WTC11 (cell line): ENCODE data around the gene TEDC2. TPM values are rescaled to one million over a fixed set of nuclear protein-coding genes. Genes with fewer than 3 reads are reported as not detected.

Experiments used
- ATAC-seq: fragments of 200-7000 bp; cut with Tn5 transposase; 2 replicates; pipeline ENCODE4 v1.10.0; 2021; ENCODE audit warnings: mild to moderate bottlenecking, moderate library complexity
- CTCF ChIA-PET: fragments of 300-600 bp; sonication (Branson Sonifier 250); formaldehyde crosslinking; loops from one replicate; lab custom pipeline; 2021; ENCODE audit warnings: antibody characterized with exemption; lab: Charles Lee
- POLR2A ChIA-PET: fragments of 350-600 bp; sonication (Branson Sonifier 250); formaldehyde crosslinking; loops from one replicate; lab custom pipeline; 2021; ENCODE audit warnings: antibody characterized with exemption; lab: Charles Lee
- DNase-seq: peaks from one replicate; pipeline ENCODE4 v3.0.0; 2021; ENCODE audit warnings: low spot score
- H3K27ac Mint-ChIP-seq: 2 replicates; pipeline ENCODE4 v1.8.0; 2021; ENCODE audit warnings: mixed read lengths
- H3K27me3 Mint-ChIP-seq: 2 replicates; pipeline ENCODE4 v1.8.0; 2021; ENCODE audit warnings: low read depth, mild to moderate bottlenecking, moderate library complexity, mixed read lengths
- H3K36me3 Mint-ChIP-seq: 2 replicates; pipeline ENCODE4 v1.8.0; 2021; ENCODE audit warnings: mixed read lengths
- H3K4me1 Mint-ChIP-seq: 2 replicates; pipeline ENCODE4 v1.8.0; 2022; ENCODE audit warnings: mixed read lengths
- H3K4me3 Mint-ChIP-seq: 2 replicates; pipeline ENCODE4 v1.8.0; 2021; ENCODE audit warnings: mild to moderate bottlenecking, moderate library complexity, mixed read lengths
- H3K9me3 Mint-ChIP-seq: 2 replicates; pipeline ENCODE4 v1.8.0; 2021; ENCODE audit warnings: mixed read lengths
- CREM ChIP-seq: sonication (generic); formaldehyde crosslinking; IDR thresholded peaks from 2 replicates; pipeline ENCODE4 v1.8.1; 2022; ENCODE audit warnings: mild to moderate bottlenecking, missing genetic modification reagents, moderate library complexity
- E2F4 ChIP-seq: sonication (generic); formaldehyde crosslinking; IDR thresholded peaks from 2 replicates; pipeline ENCODE4 v1.8.1; 2022; ENCODE audit warnings: low read depth, mild to moderate bottlenecking, moderate library complexity, missing genetic modification reagents, borderline replicate concordance
- FOXP1 ChIP-seq: sonication (generic); formaldehyde crosslinking; IDR thresholded peaks from 2 replicates; pipeline ENCODE4 v1.8.0; 2022; ENCODE audit warnings: missing genetic modification reagents, mild to moderate bottlenecking, moderate library complexity, borderline replicate concordance
- GABPB1 ChIP-seq: sonication (generic); formaldehyde crosslinking; IDR thresholded peaks from 2 replicates; pipeline ENCODE4 v1.8.1; 2023; ENCODE audit warnings: mild to moderate bottlenecking, missing genetic modification reagents
- KAT7 ChIP-seq: sonication (generic); formaldehyde crosslinking; IDR thresholded peaks from 2 replicates; pipeline ENCODE4 v1.8.1; 2023; ENCODE audit warnings: missing genetic modification reagents, mild to moderate bottlenecking, borderline replicate concordance
- MXD4 ChIP-seq: fragments of 250-450 bp; sonication (Bioruptor Pico); IDR thresholded peaks from 2 replicates; pipeline ENCODE4 v1.8.0; 2021; ENCODE audit warnings: mild to moderate bottlenecking, moderate library complexity, borderline replicate concordance
- MYBL2 ChIP-seq: sonication (generic); formaldehyde crosslinking; IDR thresholded peaks from 2 replicates; pipeline ENCODE4 v1.8.1; 2023; ENCODE audit warnings: mild to moderate bottlenecking, moderate library complexity, missing genetic modification reagents
- NR1H2 ChIP-seq: sonication (generic); formaldehyde crosslinking; IDR thresholded peaks from 2 replicates; pipeline ENCODE4 v1.9.0; 2021; ENCODE audit warnings: mild to moderate bottlenecking, moderate library complexity, missing genetic modification reagents
- NR2C2 ChIP-seq: sonication (generic); formaldehyde crosslinking; IDR thresholded peaks from 2 replicates; pipeline ENCODE4 v1.8.0; 2022; ENCODE audit warnings: mild to moderate bottlenecking, missing genetic modification reagents
- OVOL2 ChIP-seq: fragments of 250-450 bp; sonication (Bioruptor Pico); IDR thresholded peaks from 2 replicates; pipeline ENCODE4 v1.9.0; 2021; ENCODE audit warnings: mild to moderate bottlenecking, borderline replicate concordance
- RELA ChIP-seq: sonication (generic); formaldehyde crosslinking; IDR thresholded peaks from 2 replicates; pipeline ENCODE4 v1.8.1; 2022; ENCODE audit warnings: missing genetic modification reagents, mild to moderate bottlenecking, borderline replicate concordance
- SMAD4 ChIP-seq: sonication (generic); formaldehyde crosslinking; IDR thresholded peaks from 2 replicates; pipeline ENCODE4 v1.8.0; 2022; ENCODE audit warnings: mild to moderate bottlenecking, missing genetic modification reagents
- SP1 ChIP-seq: sonication (generic); formaldehyde crosslinking; conservative IDR thresholded peaks from 2 replicates; pipeline ENCODE4 v1.8.1; 2022; ENCODE audit warnings: missing genetic modification reagents
- TP53 ChIP-seq: sonication (generic); formaldehyde crosslinking; IDR thresholded peaks from 2 replicates; pipeline ENCODE4 v1.8.1; 2023; ENCODE audit warnings: mild to moderate bottlenecking, missing genetic modification reagents
- ZNF263 ChIP-seq: sonication (generic); formaldehyde crosslinking; IDR thresholded peaks from 2 replicates; pipeline ENCODE4 v1.8.1; 2022; ENCODE audit warnings: low read depth, mild to moderate bottlenecking, moderate library complexity, missing genetic modification reagents
- ZNF281 ChIP-seq: sonication (generic); formaldehyde crosslinking; IDR thresholded peaks from 2 replicates; pipeline ENCODE4 v1.8.0; 2023; ENCODE audit warnings: mild to moderate bottlenecking, missing genetic modification reagents
- ZNF317 ChIP-seq: sonication (generic); formaldehyde crosslinking; IDR thresholded peaks from 2 replicates; pipeline ENCODE4 v1.8.1; 2023; ENCODE audit warnings: low read depth, mild to moderate bottlenecking, moderate library complexity, missing genetic modification reagents, borderline replicate concordance
- total RNA-seq: library from RNA; stranded (reverse); gene quantifications from 3 replicates; pipeline ENCODE4 v1.2.3, GENCODE V29; 2021
- TF ChIP-seq, protein P1 (sequence below): sonication (generic); formaldehyde crosslinking; IDR thresholded peaks from 2 replicates; pipeline ENCODE4 v1.8.0; 2022; ENCODE audit warnings: mild to moderate bottlenecking, missing genetic modification reagents
- TF ChIP-seq, protein P2 (sequence below): sonication (generic); formaldehyde crosslinking; IDR thresholded peaks from 2 replicates; pipeline ENCODE4 v1.8.0; 2022; ENCODE audit warnings: mild to moderate bottlenecking, missing genetic modification reagents
- TF ChIP-seq, protein P3 (sequence below): sonication (generic); formaldehyde crosslinking; IDR thresholded peaks from 2 replicates; pipeline ENCODE4 v1.8.1; 2023; ENCODE audit warnings: mild to moderate bottlenecking, missing genetic modification reagents, moderate library complexity

The TEDC2 gene
- total RNA-seq, 1 experiment from 2014 or later = 61.6 TPM

DNA sequence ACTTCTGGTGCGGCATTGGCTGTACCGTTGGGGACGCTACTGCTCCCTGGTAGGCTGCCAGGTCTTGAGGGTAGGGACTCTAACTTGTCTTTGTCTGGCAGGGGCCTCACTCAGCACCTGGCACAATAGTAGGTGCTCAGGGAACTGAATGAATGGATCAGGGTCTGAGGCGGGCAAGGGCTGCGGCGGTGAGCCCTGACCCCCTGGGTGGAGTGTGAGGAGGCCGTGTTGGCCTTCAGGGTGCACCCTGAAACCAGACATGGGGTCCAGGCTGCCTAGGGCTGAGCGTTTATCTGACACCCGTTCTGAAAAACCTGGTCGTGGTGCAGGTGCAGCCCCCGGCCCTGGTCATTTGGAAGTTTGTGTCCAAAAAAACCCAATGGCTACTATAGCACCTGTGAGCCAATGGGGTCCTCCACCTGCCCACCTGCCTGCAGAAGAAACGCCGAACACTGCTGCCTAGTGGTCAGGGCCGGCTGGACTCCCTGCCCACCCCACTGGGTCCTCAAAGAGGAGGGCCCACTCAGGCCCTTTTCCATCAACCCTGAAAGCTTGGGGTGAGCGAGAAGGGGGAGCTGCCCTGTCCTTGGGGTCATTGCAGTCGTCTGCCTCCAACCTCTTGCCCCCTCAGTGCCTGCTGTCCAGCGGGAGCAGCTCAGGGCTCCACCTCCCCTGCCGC lies 49.0 kb downstream of the TEDC2 start:
- no peak overlapping the region for H3K27ac Mint-ChIP-seq
- H3K27me3 Mint-ChIP-seq = peaks cover 4% of the 10 kb centered on the region
- ATAC-seq (no peak), DNase-seq (no peak)
- H3K9me3 Mint-ChIP-seq = no peaks in the 10 kb centered on the region
- H3K4me1 Mint-ChIP-seq = peaks cover 28% of the 10 kb centered on the region
- no peak overlapping the region for H3K4me3 Mint-ChIP-seq
- TF ChIP-seq, protein P1, sequence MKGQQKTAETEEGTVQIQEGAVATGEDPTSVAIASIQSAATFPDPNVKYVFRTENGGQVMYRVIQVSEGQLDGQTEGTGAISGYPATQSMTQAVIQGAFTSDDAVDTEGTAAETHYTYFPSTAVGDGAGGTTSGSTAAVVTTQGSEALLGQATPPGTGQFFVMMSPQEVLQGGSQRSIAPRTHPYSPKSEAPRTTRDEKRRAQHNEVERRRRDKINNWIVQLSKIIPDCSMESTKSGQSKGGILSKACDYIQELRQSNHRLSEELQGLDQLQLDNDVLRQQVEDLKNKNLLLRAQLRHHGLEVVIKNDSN = no peak
- TF ChIP-seq CREM (CRISPR knock-in tag) = no peak
- TF ChIP-seq FOXP1 (CRISPR knock-in tag) = no peak
- no peak for TF ChIP-seq E2F4 (CRISPR knock-in tag)
- TF ChIP-seq KAT7 (CRISPR knock-in tag) = no peak
- no peak for TF ChIP-seq OVOL2 (CRISPR knock-in tag)
- TF ChIP-seq, protein P2, sequence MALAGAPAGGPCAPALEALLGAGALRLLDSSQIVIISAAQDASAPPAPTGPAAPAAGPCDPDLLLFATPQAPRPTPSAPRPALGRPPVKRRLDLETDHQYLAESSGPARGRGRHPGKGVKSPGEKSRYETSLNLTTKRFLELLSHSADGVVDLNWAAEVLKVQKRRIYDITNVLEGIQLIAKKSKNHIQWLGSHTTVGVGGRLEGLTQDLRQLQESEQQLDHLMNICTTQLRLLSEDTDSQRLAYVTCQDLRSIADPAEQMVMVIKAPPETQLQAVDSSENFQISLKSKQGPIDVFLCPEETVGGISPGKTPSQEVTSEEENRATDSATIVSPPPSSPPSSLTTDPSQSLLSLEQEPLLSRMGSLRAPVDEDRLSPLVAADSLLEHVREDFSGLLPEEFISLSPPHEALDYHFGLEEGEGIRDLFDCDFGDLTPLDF (CRISPR knock-in tag) = no peak
- no peak for TF ChIP-seq SP1
- TF ChIP-seq MXD4 (CRISPR knock-in tag) = no peak
- no peaks in the 10 kb centered on the region for H3K36me3 Mint-ChIP-seq
- CTCF ChIA-PET = interaction anchor here (0.8 to 1.5 kb wide), 3 partner anchors 8 to 257 kb away, joined by 3 to 8 read pairs (median 3); partner anchors contain the start of genes CEMP1 and ECI1
- POLR2A ChIA-PET = no interaction called here

DNA sequence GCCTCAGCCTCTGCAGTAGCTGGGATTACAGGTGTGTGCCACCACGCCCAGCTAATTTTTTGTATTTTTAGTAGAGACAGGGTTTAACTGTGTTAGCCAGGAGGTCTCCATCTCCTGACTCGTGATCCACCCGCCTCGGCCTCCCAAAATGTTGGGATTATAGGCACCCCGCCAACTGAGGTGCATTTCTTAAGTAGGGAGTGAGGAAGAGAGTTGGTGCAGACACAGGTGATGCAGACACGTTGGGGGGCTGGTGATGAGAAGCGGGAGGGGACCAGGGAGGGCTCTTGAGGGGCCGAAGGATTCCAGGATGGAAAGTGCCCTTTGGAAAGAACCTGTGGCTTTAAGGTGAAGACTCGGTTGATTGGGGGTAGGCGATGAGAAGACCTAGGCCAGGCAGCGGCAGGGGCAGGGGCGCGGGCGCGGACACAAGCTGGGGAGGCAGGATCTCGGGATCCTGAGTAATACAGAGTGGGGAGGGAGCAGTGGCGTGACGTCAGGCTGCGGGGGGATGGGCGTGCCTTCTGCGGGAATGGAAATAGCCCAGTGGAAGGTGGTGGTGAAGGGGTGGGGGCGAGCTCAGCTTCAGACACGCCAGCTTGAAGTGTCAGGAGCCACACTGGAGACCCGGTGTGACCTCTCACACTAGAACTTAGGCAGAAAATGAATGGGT lies 51.4 kb downstream of the TEDC2 start:
- no peaks in the 10 kb centered on the region for H3K36me3 Mint-ChIP-seq
- CTCF ChIA-PET = interaction anchor here (1.0 to 3.0 kb wide), 3 partner anchors 9 to 18 kb away, joined by 3 to 30 read pairs (median 4); partner anchors contain the start of gene AMDHD2
- no peak overlapping the region for H3K27ac Mint-ChIP-seq
- peak overlapping the region; percentile 15; the same call in 1 of the 2 replicates for H3K4me3 Mint-ChIP-seq
- peaks cover 4% of the 10 kb centered on the region for H3K27me3 Mint-ChIP-seq
- no peaks in the 10 kb centered on the region for H3K9me3 Mint-ChIP-seq
- peak; percentile 60 for DNase-seq
- no peak for ATAC-seq
- H3K4me1 Mint-ChIP-seq = peaks cover 41% of the 10 kb centered on the region
- POLR2A ChIA-PET = interaction anchor here (0.7 kb wide), 1 partner anchor 1046 kb away, joined by 5 read pairs; no protein-coding TSS in a partner anchor
- TF ChIP-seq NR2C2 (CRISPR knock-in tag) = no peak
- peak; percentile 26; the same call in 1 of the 2 replicates for TF ChIP-seq CREM (CRISPR knock-in tag)

- peak overlapping the region; percentile 82 for H3K4me3 Mint-ChIP-seq
- peaks cover 46% of the 10 kb centered on the region for H3K4me1 Mint-ChIP-seq
- DNase-seq = no peak
- H3K36me3 Mint-ChIP-seq = no peaks in the 10 kb centered on the region
- CTCF ChIA-PET = interaction anchor here (0.6 to 3.0 kb wide), 7 partner anchors 8 to 45 kb away, joined by 3 to 30 read pairs (median 4); partner anchors contain the start of genes AMDHD2, NTN3 and PDPK1
- ATAC-seq = no peak
- peaks cover 4% of the 10 kb centered on the region for H3K27me3 Mint-ChIP-seq
- POLR2A ChIA-PET = interaction anchor here (0.9 kb wide), 1 partner anchor 19 kb away, joined by 3 read pairs; the partner anchor contains the start of gene CEMP1
- no peaks in the 10 kb centered on the region for H3K9me3 Mint-ChIP-seq
- peak overlapping the region; percentile 94 for H3K27ac Mint-ChIP-seq
- TF ChIP-seq TP53 (CRISPR knock-in tag) (no peak), KAT7 (CRISPR knock-in tag) (no peak), ZNF281 (CRISPR knock-in tag) (no peak), E2F4 (CRISPR knock-in tag) (no peak), ZNF317 (CRISPR knock-in tag) (no peak), MYBL2 (CRISPR knock-in tag) (no peak), GABPB1 (no peak), SMAD4 (CRISPR knock-in tag) (no peak), NR1H2 (CRISPR knock-in tag) (no peak), ZNF263 (no peak), RELA (no peak)
- TF ChIP-seq, protein P3, sequence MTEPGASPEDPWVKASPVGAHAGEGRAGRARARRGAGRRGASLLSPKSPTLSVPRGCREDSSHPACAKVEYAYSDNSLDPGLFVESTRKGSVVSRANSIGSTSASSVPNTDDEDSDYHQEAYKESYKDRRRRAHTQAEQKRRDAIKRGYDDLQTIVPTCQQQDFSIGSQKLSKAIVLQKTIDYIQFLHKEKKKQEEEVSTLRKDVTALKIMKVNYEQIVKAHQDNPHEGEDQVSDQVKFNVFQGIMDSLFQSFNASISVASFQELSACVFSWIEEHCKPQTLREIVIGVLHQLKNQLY (CRISPR knock-in tag) = no peak
Observed at GRCh38 chr16:2511996-2512734, 52.3 kb downstream of the TEDC2 start.
